GM21528 (cell line): ENCODE data around the gene CCDC27.

Source experiments
- ATAC-seq: cut with Tn5 transposase; IDR thresholded peaks from one replicate; pipeline ENCODE4 v1.9.1; 2021; ENCODE audit warnings: mild to moderate bottlenecking, moderate library complexity; ENCODE audit not compliant: unreplicated experiment, low FRiP score

The CCDC27 gene

DNA sequence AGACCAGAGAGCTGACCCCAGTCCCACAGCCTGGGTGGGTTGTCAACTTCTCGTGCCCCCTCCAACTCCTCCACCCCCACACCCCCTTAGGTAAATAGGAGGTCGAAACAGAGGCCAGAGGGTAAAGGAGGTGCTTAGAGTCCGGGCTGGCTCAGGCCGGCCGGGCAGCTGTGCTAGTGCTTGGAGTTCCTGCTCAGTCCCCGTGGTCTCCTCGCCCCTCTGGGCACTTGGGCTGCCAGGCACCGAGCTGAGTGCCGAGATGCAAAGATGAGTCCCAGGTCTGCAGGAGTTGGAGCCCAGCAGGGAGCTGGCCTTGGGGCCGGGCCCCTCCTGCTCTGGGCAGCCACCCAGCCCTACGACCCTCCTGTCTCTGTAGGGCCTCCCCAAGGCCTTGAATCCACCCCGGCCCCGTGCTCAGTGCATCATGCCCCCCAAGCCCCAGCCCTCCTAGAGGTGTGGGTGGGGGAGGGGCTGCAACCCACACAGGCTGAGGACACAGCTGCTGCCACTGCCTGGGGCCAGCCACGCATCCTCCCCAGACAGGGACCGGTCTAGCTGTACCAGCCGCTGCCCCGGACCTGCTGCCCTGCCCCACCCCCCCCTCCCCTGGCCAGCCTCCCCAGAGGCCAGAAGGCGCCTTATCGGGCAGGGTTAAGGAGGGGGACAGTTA is 22.2 kb downstream of the CCDC27 start:
- no peak for ATAC-seq

DNA sequence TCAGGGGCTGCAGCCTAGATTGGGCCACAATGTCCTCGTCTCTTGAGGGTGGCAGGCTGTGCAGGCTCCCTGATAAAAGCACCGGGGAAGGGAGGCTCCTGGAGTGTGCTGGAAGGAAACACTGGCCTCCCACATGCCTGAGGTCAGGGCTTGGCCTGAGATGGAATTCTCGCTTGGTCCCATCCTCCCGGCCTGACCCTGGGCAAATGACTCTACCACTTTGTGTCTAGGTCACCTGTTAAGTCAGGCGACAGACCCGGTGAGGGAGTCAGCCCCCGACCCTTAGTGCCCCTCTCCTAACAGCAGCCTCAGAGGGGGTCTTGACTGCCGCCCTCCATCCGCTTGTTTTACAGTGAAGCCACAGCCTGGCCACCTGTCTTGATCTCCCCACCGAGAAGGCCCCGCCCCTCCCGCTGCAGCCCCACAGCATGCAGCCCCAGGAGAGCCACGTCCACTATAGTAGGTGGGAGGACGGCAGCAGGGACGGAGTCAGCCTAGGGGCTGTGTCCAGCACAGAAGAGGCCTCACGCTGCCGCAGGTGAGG is 22.8 kb downstream of the CCDC27 start:
- no peak for ATAC-seq

DNA sequence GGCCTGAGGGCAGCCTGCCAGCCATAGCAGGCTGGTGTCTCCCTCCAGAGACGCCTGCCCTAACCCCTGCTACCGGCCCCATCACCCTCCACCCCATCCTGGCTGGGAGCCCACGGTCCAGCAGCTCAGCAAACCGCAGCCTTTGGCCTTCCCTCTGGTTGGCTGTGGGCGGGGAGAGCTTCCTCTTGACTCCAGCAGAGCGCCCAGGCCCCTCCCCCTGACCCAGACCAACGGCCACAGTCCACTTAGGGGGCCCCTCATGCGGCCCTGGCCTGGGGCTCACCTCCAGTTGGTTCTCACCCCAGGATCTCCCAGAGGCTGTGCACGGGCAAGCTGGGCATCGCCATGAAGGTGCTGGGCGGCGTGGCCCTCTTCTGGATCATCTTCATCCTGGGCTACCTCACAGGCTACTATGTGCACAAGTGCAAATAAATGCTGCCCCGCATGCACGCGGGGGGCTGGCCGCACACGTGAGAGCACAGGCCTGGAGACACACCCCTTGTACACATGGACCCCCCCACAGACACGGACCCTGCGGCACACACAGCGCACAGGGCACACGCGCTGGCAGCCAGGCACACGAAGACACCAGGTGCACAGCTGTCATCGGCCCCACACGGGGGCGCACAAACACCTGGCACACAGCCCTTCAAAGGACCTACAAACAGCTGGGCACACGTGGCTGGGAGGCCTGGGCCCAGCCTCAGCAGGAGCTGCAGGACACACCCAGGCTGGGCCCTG is 23.4 kb downstream of the CCDC27 start:
- ATAC-seq, result no peak

GRCh38 chr1:3776231-3776961 is 24.1 kb downstream of the CCDC27 start:
- ATAC-seq, result no peak

GRCh38 chr1:3777078-3777547 is 24.9 kb downstream of the CCDC27 start:
- no peak for ATAC-seq

- ATAC-seq, result no peak
These were observed 25.7 kb downstream of the CCDC27 start for GRCh38 chr1:3777647-3778589.

GRCh38 chr1:3778590-3779264 is 26.5 kb downstream of the CCDC27 start:
- no peak for ATAC-seq

- ATAC-seq, result no peak
These were observed 27.1 kb downstream of the CCDC27 start for GRCh38 chr1:3779265-3779911.

DNA sequence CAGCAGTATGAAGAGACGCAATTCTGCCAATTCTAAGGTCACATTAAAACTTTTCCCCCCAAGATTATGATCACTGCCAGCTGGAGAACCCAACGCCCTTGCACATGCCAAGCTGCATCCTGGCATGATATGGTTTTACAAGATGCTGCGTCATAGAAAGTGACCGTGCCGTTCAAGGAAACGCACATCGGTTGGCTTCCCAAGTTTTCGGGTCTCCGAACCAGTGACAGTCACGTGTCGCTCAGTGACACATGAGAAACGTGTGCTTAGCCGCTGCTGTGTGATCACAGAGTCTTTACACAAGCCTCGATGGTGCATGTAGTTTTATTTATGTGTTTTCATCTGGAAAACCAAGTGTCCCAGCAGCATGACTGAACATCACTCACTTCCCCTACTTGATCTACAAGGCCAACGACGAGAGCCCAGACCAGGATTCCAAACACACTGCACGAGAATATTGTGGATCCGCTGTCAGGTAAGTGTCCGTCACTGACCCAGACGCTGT is 27.7 kb downstream of the CCDC27 start:
- ATAC-seq, result no peak

GRCh38 chr1:3780901-3781300 is 28.7 kb downstream of the CCDC27 start:
- no peak for ATAC-seq

DNA sequence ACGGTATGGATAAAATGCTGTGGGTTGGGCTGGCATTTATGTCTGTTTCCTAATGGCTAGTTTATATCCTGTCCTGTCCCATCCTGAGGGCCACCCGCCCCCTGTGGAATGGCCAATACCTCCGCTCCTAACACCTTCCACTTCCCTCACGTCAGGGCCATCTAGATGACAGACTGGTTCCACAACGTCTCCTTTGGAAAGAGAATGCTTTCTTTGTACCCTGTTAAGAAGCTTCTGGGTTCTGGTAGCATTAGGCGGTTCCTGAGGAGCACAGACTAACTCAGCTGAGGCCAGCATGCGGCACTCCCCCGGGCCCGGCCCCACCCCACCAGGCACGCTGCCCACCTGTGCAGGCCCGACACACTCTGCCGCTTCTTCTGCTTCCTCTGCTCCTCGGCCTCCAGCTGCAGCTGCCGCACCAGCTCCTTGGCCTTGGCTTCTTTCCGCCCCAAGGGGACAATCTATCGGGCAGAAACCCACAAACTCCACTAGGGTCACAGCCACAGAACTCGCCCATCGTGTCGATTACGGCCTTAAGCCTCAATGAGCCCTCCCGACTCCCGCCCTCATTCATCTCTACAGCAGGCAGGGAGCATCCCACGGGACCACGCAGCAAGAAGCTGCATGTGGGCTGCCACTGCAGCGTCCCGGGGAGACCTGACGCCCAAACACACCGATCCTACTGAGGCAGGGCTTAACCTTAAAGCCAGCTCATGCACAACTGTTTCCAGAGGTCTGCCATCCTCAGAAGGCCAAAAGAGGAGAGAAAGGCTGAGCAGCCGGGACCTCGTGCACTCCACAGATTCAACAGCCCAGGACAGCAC is 31.6 kb downstream of the CCDC27 start:
- ATAC-seq, result no peak

DNA sequence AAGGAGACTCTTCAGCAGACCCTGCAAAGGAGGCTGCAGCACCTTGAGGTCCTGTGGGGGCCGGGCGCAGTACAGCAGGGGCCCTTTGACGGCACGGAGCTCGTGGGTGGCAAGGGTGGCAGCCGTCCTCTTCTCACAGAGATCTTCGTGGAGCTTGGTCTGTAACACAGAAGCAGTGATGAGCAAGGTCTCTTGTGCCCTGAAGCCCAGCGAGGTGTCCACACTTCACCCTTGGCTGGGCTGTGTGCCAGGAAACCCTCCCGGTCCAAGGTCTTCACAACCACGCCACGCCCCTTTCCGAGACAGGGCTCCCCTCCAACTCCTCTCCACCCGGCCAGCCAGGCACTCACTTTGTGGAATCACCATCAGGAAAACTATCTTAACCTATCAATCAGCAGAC is 32.8 kb downstream of the CCDC27 start:
- ATAC-seq, result no peak

DNA sequence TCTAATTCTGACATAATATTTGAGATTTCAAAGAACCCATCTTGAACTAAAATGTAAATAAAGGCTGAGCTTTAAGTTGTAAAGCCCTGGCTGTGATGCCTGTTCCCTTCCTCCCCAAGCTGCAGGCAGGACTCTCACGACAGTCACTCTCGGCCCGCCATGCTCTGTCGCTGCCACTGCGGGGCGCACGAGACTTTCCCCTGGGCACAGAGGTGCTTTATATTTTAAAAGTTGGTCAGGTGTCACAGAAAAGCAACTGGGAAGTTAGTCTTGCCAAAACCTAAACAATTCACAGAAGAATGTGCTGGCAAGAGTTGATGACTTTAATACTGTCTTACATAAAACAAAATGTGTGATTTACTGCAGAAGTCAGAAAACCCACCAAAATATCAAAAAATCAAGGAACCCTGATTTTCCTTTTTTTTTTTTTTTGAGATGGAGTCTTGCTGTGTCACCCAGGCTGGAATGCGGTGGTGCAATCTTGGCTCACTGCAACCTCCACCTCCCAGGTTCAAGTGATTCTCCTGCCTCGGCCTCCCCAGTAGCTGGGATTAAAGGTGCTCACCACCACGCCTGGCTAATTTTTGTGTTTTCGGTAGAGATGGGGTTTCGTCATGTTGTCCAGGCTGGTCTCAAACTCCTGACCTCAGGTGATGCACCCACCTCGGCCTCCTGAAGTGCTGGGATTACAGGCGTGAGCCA is 33.4 kb downstream of the CCDC27 start:
- ATAC-seq, result no peak

- no peak for ATAC-seq
These were observed 34.5 kb downstream of the CCDC27 start for GRCh38 chr1:3786468-3787348.

DNA sequence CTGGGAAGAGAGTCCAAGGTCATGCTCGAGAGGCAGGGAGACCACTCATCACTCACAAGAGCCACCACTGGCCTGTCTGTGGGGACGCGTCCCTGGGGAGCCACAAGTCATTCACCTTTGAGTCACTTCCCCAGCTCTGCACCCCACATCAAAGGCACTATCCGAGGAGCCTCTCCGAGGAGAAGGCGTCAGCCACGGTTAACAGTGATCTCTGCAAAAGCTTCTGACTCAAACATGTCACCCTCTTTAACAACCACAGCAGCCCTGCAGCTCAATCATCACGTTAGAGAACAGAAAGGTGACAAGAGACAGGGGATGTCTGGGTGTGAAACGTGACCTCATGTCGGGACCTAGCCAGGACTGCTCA is 35.1 kb downstream of the CCDC27 start:
- no peak for ATAC-seq
